Endothelial cell of umbilical vein (primary cell): ENCODE measurements around the gene GRID1. TPM values are rescaled to one million over a fixed set of nuclear protein-coding genes. Genes with fewer than 3 reads are reported as not detected.

Source experiments
- BruUV-seq: library from RNA; stranded (reverse); fragments of 400-500 nt; replicated peaks from 2 replicates; lab custom pipeline; 2021; lab: Mats Ljungman, UMichigan
- CTCF ChIA-PET: fragments of 300-600, 350-600 bp; sonication (Branson Sonifier 250); formaldehyde crosslinking; loops from one replicate; lab custom pipeline; 2021; ENCODE audit warnings: antibody characterized with exemption, inconsistent platforms; lab: Charles Lee
- POLR2A ChIA-PET: fragments of 300-600, 350-600 bp; sonication (Branson Sonifier 250); formaldehyde crosslinking; loops from one replicate; lab custom pipeline; 2021; ENCODE audit warnings: antibody characterized with exemption, inconsistent platforms; lab: Charles Lee
- DNase-seq: peaks from one replicate; pipeline ENCODE4 v3.0.0-alpha.2; 2011; ENCODE audit warnings: low read depth, low spot score
- FAIRE-seq: peaks from 2 replicates; lab custom pipeline; 2011; peaks lifted over from hg19 to GRCh38; lab: Jason Lieb, UNC
- H2AFZ ChIP-seq: 2 replicates; pipeline ENCODE4 v1.6.0; 2012; ENCODE audit warnings: low read depth, low read length, control low read depth, inconsistent platforms
- H3K27ac ChIP-seq: 2 replicates; pipeline ENCODE4 v1.5.1; 2011; ENCODE audit warnings: low read depth, mild to moderate bottlenecking, control low read depth, low read length, moderate library complexity; ENCODE audit not compliant: insufficient read depth
- H3K27me3 ChIP-seq, 2 experiments: 2 replicates each; pipeline versions ENCODE4 v1.6.0 to v1.6.1; 2011; ENCODE audit warnings: low read length in 2 of 2, mixed read lengths in 1 of 2; ENCODE audit not compliant: control insufficient read depth in 2 of 2, insufficient read depth in 2 of 2
- H3K36me3 ChIP-seq, 2 experiments: 2 replicates in 1 of 2; 3 replicates in 1 of 2; pipeline ENCODE4 v1.5.1; 2011; ENCODE audit warnings: low read length in 2 of 2, mild to moderate bottlenecking in 1 of 2, moderate library complexity in 1 of 2; ENCODE audit not compliant: control insufficient read depth in 2 of 2, insufficient read depth in 2 of 2; ENCODE audit errors: extremely low read depth in 1 of 2
- H3K4me1 ChIP-seq: 3 replicates; pipeline ENCODE4 v1.5.1; 2011; ENCODE audit warnings: mild to moderate bottlenecking, low read length; ENCODE audit not compliant: control insufficient read depth, insufficient read depth; ENCODE audit errors: extremely low read depth
- H3K4me2 ChIP-seq: 2 replicates; pipeline ENCODE4 v1.6.1; 2011; ENCODE audit warnings: low read length, control low read depth, mixed read lengths; ENCODE audit not compliant: insufficient read depth
- H3K4me3 ChIP-seq, 3 experiments: fragments of 200-600 bp in 1 of 3; sonication (generic), shearing (Covaris generic) in 1 of 3; replicated peaks in 1 of 3; 2 replicates each; pipeline ENCODE4 v1.5.1; 2011 to 2016; ENCODE audit warnings: control low read depth in 3 of 3, low read length in 3 of 3, mild to moderate bottlenecking in 2 of 3, inconsistent platforms in 1 of 3, low read depth in 1 of 3, moderate library complexity in 1 of 3; ENCODE audit not compliant: insufficient read depth in 1 of 3
- H3K79me2 ChIP-seq: 2 replicates; pipeline ENCODE4 v1.6.0; 2012; ENCODE audit warnings: low read length, inconsistent platforms; ENCODE audit not compliant: control insufficient read depth, insufficient read depth
- H3K9ac ChIP-seq: replicated peaks from 2 replicates; pipeline ENCODE3; 2011; ENCODE audit warnings: low read length, control low read depth; ENCODE audit not compliant: insufficient read depth; ENCODE audit errors: extremely low read depth
- H3K9me1 ChIP-seq: replicated peaks from 3 replicates; pipeline ENCODE4 v1.6.0; 2011; ENCODE audit warnings: mild to moderate bottlenecking, low read length; ENCODE audit not compliant: control insufficient read depth, insufficient read depth; ENCODE audit errors: extremely low read depth
- H3K9me3 ChIP-seq: replicated peaks from 2 replicates; pipeline ENCODE4 v1.5.1; 2012; ENCODE audit warnings: low read length, inconsistent platforms; ENCODE audit not compliant: control insufficient read depth, insufficient read depth
- H4K20me1 ChIP-seq: replicated peaks from 2 replicates; pipeline ENCODE3; 2011; ENCODE audit warnings: mild to moderate bottlenecking, low read length; ENCODE audit not compliant: control insufficient read depth, insufficient read depth; ENCODE audit errors: extremely low read depth
- EZH2 ChIP-seq: IDR thresholded peaks from 2 replicates; pipeline ENCODE4 v1.6.1; 2012; ENCODE audit warnings: borderline replicate concordance, low read depth, mild to moderate bottlenecking, moderate library complexity, low read length, inconsistent platforms; ENCODE audit not compliant: severe bottlenecking
- FOS ChIP-seq: IDR thresholded peaks from 2 replicates; pipeline ENCODE4 v1.6.1; 2011; ENCODE audit warnings: mild to moderate bottlenecking, low read length, moderate library complexity, borderline replicate concordance; ENCODE audit not compliant: insufficient read depth
- GATA2 ChIP-seq: IDR thresholded peaks from 2 replicates; pipeline ENCODE4 v1.7.0; 2011; ENCODE audit warnings: low read depth, mild to moderate bottlenecking, moderate library complexity, mixed read lengths, low read length; ENCODE audit not compliant: insufficient read length, insufficient read depth
- JUN ChIP-seq: IDR thresholded peaks from 2 replicates; pipeline ENCODE4 v1.6.1; 2011; ENCODE audit warnings: borderline replicate concordance, low read depth; ENCODE audit not compliant: insufficient read length, insufficient read depth
- MYC ChIP-seq: IDR thresholded peaks from one replicate; pipeline ENCODE4 v1.6.1; 2011; ENCODE audit warnings: mild to moderate bottlenecking, low read depth, low read length
- POLR2A ChIP-seq: IDR thresholded peaks from 2 replicates; pipeline ENCODE4 v1.6.1; 2012; ENCODE audit warnings: low read depth, mild to moderate bottlenecking, control low read depth, low read length
- POLR2AphosphoS5 ChIP-seq: IDR thresholded peaks from 2 replicates; pipeline ENCODE4 v1.6.1; 2012; ENCODE audit warnings: low read depth, mild to moderate bottlenecking, control low read depth, low read length, moderate library complexity; ENCODE audit not compliant: insufficient read depth
- dilution Hi-C: fragments of 300-500 bp; cut with MboI; formaldehyde crosslinking; loops from one replicate; pipeline ENCODE4 v1.15.0; 2019; ENCODE audit warnings: low sequenced_read_pairs; ENCODE audit not compliant: extremely low pct_ligation_motif_present
- intact Hi-C: fragments of 100-400 bp; cut with micrococcal nuclease; formaldehyde crosslinking; loops from one replicate; pipeline ENCODE4 v1.10.0; 2022
- polyA plus RNA-seq, 4 experiments: library from polyadenylated mRNA; depleted of rRNA in 3 of 4; stranded (reverse) in 3 of 4; unstranded in 1 of 4; fragments of >200 nt; gene quantifications; 2 replicates each; pipeline versions ENCODE4 v1.2.1 to v1.2.3, GENCODE V29; 2011 to 2012; ENCODE audit warnings: missing spikeins in 1 of 4
- total RNA-seq: library from RNA; stranded (reverse); gene quantifications from 2 replicates; pipeline ENCODE4 v1.2.3, GENCODE V29; 2021
- TF ChIP-seq, protein P1 (sequence below): IDR thresholded peaks from 2 replicates; pipeline ENCODE4 v1.6.1; 2011; ENCODE audit not compliant: insufficient read depth, insufficient read length
- TF ChIP-seq, protein P2 (sequence below), 2 donors: IDR thresholded peaks; 1 replicate in 1 of 2; 2 replicates in 1 of 2; pipeline ENCODE4 v1.5.1; 2011; ENCODE audit warnings: low read length in 2 of 2, mild to moderate bottlenecking in 2 of 2, moderate library complexity in 2 of 2, control low read depth in 1 of 2, inconsistent platforms in 1 of 2, low read depth in 1 of 2; ENCODE audit not compliant: insufficient read depth in 1 of 2; ENCODE audit errors: extremely low read depth in 1 of 2

Gene GRID1
- total and polyA plus RNA-seq, 2 donors (not counting 3 experiments of a cell fraction or from before 2014, with no cell fraction given) = not detected

DNA sequence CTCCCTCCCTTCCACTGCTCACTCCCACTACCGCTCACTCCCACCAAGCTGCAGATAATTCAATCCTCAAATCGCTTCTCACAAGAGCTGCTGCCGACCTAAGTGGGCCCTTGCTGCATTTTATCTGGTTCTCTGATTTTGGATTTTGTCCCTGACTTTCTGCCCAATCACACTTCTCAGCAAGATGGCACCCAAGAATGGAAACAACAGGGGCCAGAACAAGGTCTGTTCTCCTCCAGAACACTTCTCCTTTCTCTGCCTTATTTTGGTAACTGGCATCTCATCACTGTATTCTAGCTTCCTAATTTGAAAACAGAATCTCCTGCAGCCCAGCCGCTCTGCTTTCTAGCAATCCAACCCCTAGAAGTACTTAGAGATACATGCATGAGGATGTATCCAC lies 172.8 kb downstream of the GRID1 start:
- Histone ChIP-seq H4K20me1 (no peaks in the 10 kb centered on the region), H3K27me3 (no peaks in the 10 kb centered on the region), H3K4me3 (no peak overlapping the region), H2AFZ (no peak overlapping the region), H3K9ac (no peak overlapping the region), H3K9me1 (no peaks in the 10 kb centered on the region), H3K4me2 (no peak overlapping the region), H3K36me3 (no peaks in the 10 kb centered on the region), H3K79me2 (no peaks in the 10 kb centered on the region), H3K27ac (no peak overlapping the region), H3K9me3 (no peaks in the 10 kb centered on the region), H3K4me1 (no peaks in the 10 kb centered on the region)
- dilution Hi-C loops (no loop called here), intact Hi-C loops (no loop called here)
- BruUV-seq = no TSS peak
- CTCF ChIA-PET = no interaction called here
- DNase-seq (no peak), FAIRE-seq (no peak)
- TF ChIP-seq JUN = no peak
- TF ChIP-seq, protein P1, sequence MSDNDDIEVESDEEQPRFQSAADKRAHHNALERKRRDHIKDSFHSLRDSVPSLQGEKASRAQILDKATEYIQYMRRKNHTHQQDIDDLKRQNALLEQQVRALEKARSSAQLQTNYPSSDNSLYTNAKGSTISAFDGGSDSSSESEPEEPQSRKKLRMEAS = no peak
- TF ChIP-seq GATA2 = no peak
- POLR2A ChIA-PET = no interaction called here

DNA sequence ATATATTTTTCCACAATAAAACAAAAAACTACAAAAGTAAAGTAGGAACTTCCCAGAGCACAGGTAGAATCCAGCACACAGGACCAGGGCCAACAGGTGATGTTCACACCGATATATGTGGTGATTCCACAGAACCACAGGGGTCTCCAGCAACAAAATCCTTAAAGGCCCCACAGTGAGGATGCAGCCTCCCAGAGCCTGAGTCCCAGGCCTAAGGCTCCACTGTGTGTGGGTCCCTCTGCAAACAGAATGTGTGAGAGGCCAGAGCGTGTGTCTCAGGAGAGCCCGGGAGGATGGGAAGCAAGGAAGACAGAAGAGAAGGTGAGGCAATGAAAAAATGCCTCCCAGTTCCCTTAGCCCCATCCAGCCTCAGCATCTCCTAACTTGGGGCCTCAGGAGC lies 173.9 kb downstream of the GRID1 start:
- CTCF ChIA-PET = no interaction called here

More for the DNA sequence above, 173.9 kb downstream of the GRID1 start:
- no peaks in the 10 kb centered on the region for H3K4me1 ChIP-seq
- no peak overlapping the region for H3K4me2 ChIP-seq
- no TSS peak for BruUV-seq
- no peak overlapping the region for H3K9ac ChIP-seq
- TF ChIP-seq, protein P1 = no peak
- TF ChIP-seq POLR2A (no peak), EZH2 (no peak), MYC (no peak), GATA2 (no peak), FOS (no peak), POLR2AphosphoS5 (no peak), JUN (no peak)
- TF ChIP-seq, protein P2, sequence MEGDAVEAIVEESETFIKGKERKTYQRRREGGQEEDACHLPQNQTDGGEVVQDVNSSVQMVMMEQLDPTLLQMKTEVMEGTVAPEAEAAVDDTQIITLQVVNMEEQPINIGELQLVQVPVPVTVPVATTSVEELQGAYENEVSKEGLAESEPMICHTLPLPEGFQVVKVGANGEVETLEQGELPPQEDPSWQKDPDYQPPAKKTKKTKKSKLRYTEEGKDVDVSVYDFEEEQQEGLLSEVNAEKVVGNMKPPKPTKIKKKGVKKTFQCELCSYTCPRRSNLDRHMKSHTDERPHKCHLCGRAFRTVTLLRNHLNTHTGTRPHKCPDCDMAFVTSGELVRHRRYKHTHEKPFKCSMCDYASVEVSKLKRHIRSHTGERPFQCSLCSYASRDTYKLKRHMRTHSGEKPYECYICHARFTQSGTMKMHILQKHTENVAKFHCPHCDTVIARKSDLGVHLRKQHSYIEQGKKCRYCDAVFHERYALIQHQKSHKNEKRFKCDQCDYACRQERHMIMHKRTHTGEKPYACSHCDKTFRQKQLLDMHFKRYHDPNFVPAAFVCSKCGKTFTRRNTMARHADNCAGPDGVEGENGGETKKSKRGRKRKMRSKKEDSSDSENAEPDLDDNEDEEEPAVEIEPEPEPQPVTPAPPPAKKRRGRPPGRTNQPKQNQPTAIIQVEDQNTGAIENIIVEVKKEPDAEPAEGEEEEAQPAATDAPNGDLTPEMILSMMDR (IDR thresholded peaks at IDR 0.05; ENCODE audit: extremely low read depth in 1 of 2, insufficient read depth in 1 of 2, low read depth in 1 of 2, low read length in 2 of 2) = no peak
- no peak overlapping the region for H2AFZ ChIP-seq
- H3K9me3 ChIP-seq = no peaks in the 10 kb centered on the region
- no peaks in the 10 kb centered on the region for H3K27me3 ChIP-seq
- H3K27ac ChIP-seq = no peak overlapping the region
- no peak for DNase-seq
- no peak overlapping the region for H3K4me3 ChIP-seq
- H3K79me2 ChIP-seq = no peaks in the 10 kb centered on the region
- H3K36me3 ChIP-seq = no peaks in the 10 kb centered on the region
- no peaks in the 10 kb centered on the region for H4K20me1 ChIP-seq
- H3K9me1 ChIP-seq = no peaks in the 10 kb centered on the region
- FAIRE-seq = no peak
- dilution Hi-C loops (no loop called here), intact Hi-C loops (no loop called here)
- POLR2A ChIA-PET = no interaction called here
